ENCODE data around the gene ARHGAP18.

ARHGAP18 gene

DNA sequence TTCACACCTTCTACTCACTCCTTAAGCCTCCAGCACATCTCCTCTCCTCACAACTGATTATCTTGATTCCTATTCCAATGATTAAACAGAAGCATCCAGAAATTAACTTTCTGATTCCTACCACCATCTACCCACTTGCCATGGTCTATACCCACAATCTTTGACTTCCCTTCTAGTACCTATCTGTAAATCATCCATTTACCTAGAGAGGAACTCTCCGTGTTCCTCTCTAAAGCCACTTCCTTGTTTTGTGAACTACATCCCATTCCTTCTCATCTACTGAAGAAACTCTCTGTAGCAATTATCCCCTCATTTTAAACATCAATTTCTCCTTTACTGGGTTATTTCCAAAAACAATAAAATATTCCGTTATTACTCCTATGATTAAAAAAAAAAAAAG lies 167.3 kb downstream of the ARHGAP18 start:
- no peak for FAIRE-seq

DNA sequence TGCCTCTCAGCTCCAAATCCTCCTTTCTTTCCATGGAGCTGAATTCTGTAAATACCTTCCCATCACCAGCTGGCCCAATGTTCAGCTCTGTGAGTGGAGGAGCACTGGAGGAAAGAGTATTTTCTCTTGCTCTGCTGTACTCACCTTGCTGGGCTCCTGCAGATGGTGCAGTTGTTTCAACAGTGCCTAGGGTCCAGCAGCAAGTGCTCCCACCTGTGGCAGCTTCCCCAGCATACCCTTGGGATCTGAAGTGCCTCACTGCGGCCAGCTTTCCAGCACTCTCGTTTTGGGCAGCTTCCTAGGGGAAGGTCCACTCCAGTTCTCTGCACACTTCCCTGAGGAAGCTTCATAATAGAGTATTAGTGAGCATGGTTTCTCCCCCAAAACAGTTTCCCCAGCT lies 170.9 kb downstream of the ARHGAP18 start:
- FAIRE-seq: no peak
- DNase-seq (ENCODE audit: low spot score): no peak

More for the DNA sequence above, 167.3 kb downstream of the ARHGAP18 start:
- DNase-seq (ENCODE audit: low spot score): no peak

DNA sequence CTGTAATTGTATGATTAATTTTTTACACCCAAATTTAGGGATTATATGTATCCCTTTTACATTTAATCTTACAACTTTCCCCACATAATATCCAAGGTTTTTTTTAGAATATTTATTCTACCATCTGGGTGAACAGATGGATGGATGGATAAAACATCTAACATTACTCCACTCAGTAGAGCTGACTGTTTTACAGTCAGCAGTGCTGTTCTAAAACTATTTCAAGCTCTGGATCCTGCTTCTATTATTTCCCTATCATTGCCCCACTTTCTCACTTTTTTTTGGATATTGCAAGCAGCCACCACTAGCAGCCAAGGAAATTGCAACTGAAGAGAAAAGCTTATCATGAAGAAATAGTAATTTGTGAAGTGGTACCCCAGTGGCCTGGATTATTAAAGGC lies 173.7 kb downstream of the ARHGAP18 start:
- FAIRE-seq: no peak

DNA sequence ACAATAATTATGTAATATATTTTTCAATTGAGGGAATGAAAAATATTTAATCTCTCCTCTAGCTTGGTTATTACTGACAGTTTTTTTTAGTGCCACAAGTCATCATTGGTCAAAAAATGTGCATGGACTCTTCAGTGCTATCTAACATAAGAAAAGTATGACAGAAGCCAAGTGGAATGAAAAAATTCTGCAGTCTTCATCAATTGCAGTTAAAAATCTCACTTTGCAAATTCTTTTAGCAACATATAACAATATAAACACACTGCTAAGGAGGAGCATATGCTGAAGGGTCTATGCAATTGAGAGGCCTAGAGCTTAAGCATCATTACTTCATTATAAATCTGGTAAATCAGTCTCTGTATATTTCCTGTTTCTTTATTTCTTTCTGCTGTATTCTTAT lies 175.1 kb downstream of the ARHGAP18 start:
- FAIRE-seq (no peak), DNase-seq (ENCODE audit: low spot score) (no peak)

More for the DNA sequence above, 173.7 kb downstream of the ARHGAP18 start:
- no peak for DNase-seq (ENCODE audit: low spot score)

All from RCC 7860 (cell line).